Measurements from ENCODE around the gene UGT1A7.

- TF ChIP-seq CTCF (IDR thresholded peaks at IDR 0.05; ENCODE audit: low read depth, low read length) (no peak), EZH2phosphoT487 (IDR thresholded peaks at IDR 0.05; ENCODE audit: low read depth) (no peak)
These were observed 131.7 kb downstream of the UGT1A7 start for GRCh38 chr2:233813236-233814055.
